Measurements from ENCODE around the gene RALGAPA1.
A peak's percentile ranks its signal among the peaks of the same experiment; 100 is the strongest.

The RALGAPA1 gene

GRCh38 chr14:35549551-35549950, 259.5 kb downstream of the RALGAPA1 start:
- 100% methylated on average over 1 of the region's 4 CpGs; no CpG with 5 or more reads in 1 of the 2 experiments for WGBS, 2 experiments (ENCODE audit: insufficient coverage in 2 of 2)

GRCh38 chr14:35543006-35543405, 266.1 kb downstream of the RALGAPA1 start:
- no peaks in the 10 kb centered on the region for H3K9me3 ChIP-seq (ENCODE audit: control insufficient read depth, low read length)
- no peak overlapping the region for H3K4me3 ChIP-seq (ENCODE audit: extremely low read depth, insufficient read depth, low read length, poor library complexity, severe bottlenecking)
- H3K36me3 ChIP-seq (ENCODE audit: control insufficient read depth, insufficient read depth, low read length), result no peaks in the 10 kb centered on the region
- no peak overlapping the region for H3K27ac ChIP-seq (ENCODE audit: low read depth, low read length, severe bottlenecking)
- H3K4me1 ChIP-seq (ENCODE audit: control insufficient read depth, insufficient read depth, low read length, poor library complexity, severe bottlenecking), result no peaks in the 10 kb centered on the region
- 100% methylated on average over 1 of the region's 5 CpGs for WGBS, 2 experiments (ENCODE audit: insufficient coverage in 2 of 2)

More at GRCh38 chr14:35549551-35549950, 259.5 kb downstream of the RALGAPA1 start:
- H3K4me3 ChIP-seq (ENCODE audit: extremely low read depth, insufficient read depth, low read length, poor library complexity, severe bottlenecking), result no peak overlapping the region
- H3K9me3 ChIP-seq (ENCODE audit: control insufficient read depth, low read length), result no peaks in the 10 kb centered on the region
- no peaks in the 10 kb centered on the region for H3K36me3 ChIP-seq (ENCODE audit: control insufficient read depth, insufficient read depth, low read length)
- no peak overlapping the region for H3K27ac ChIP-seq (ENCODE audit: low read depth, low read length, severe bottlenecking)
- peaks cover 5% of the 10 kb centered on the region for H3K4me1 ChIP-seq (ENCODE audit: control insufficient read depth, insufficient read depth, low read length, poor library complexity, severe bottlenecking)

GRCh38 chr14:35539969-35540368, 269.1 kb downstream of the RALGAPA1 start:
- Histone ChIP-seq H3K9me3 (ENCODE audit: control insufficient read depth, low read length) (no peaks in the 10 kb centered on the region), H3K27ac (ENCODE audit: low read depth, low read length, severe bottlenecking) (no peak overlapping the region), H3K4me3 (ENCODE audit: extremely low read depth, insufficient read depth, low read length, poor library complexity, severe bottlenecking) (no peak overlapping the region), H3K4me1 (ENCODE audit: control insufficient read depth, insufficient read depth, low read length, poor library complexity, severe bottlenecking) (peaks cover 7% of the 10 kb centered on the region), H3K36me3 (ENCODE audit: control insufficient read depth, insufficient read depth, low read length) (no peaks in the 10 kb centered on the region)
- WGBS, 2 experiments (ENCODE audit: insufficient coverage in 2 of 2), result 80% methylated on average over 1 of the region's 2 CpGs; no CpG with 5 or more reads in 1 of the 2 experiments

GRCh38 chr14:35535483-35536112, 273.5 kb downstream of the RALGAPA1 start:
- Histone ChIP-seq H3K4me3 (ENCODE audit: extremely low read depth, insufficient read depth, low read length, poor library complexity, severe bottlenecking) (peak overlapping the region; percentile 14), H3K9me3 (ENCODE audit: control insufficient read depth, low read length) (no peaks in the 10 kb centered on the region), H3K4me1 (ENCODE audit: control insufficient read depth, insufficient read depth, low read length, poor library complexity, severe bottlenecking) (peaks cover 15% of the 10 kb centered on the region), H3K36me3 (ENCODE audit: control insufficient read depth, insufficient read depth, low read length) (no peaks in the 10 kb centered on the region), H3K27ac (ENCODE audit: low read depth, low read length, severe bottlenecking) (no peak overlapping the region)
- WGBS, 2 experiments (ENCODE audit: insufficient coverage in 2 of 2), result 6 to 9% methylated on average over 31 to 35 of the region's 37 CpGs

- H3K4me3 ChIP-seq (ENCODE audit: extremely low read depth, insufficient read depth, low read length, poor library complexity, severe bottlenecking), result peak overlapping the region; percentile 43
- peaks cover 15% of the 10 kb centered on the region for H3K4me1 ChIP-seq (ENCODE audit: control insufficient read depth, insufficient read depth, low read length, poor library complexity, severe bottlenecking)
- H3K9me3 ChIP-seq (ENCODE audit: control insufficient read depth, low read length), result no peaks in the 10 kb centered on the region
- 3 to 4% methylated on average over 34 to 54 of the region's 55 CpGs for WGBS, 2 experiments (ENCODE audit: insufficient coverage in 2 of 2)
- no peak overlapping the region for H3K27ac ChIP-seq (ENCODE audit: low read depth, low read length, severe bottlenecking)
- no peaks in the 10 kb centered on the region for H3K36me3 ChIP-seq (ENCODE audit: control insufficient read depth, insufficient read depth, low read length)
Observed at GRCh38 chr14:35534873-35535482, 274.1 kb downstream of the RALGAPA1 start.

- H3K27ac ChIP-seq (ENCODE audit: low read depth, low read length, severe bottlenecking), result no peak overlapping the region
- 2 to 3% methylated on average over 60 to 69 of the region's 77 CpGs for WGBS, 2 experiments (ENCODE audit: insufficient coverage in 2 of 2)
- H3K4me1 ChIP-seq (ENCODE audit: control insufficient read depth, insufficient read depth, low read length, poor library complexity, severe bottlenecking), result peaks cover 15% of the 10 kb centered on the region
- no peaks in the 10 kb centered on the region for H3K36me3 ChIP-seq (ENCODE audit: control insufficient read depth, insufficient read depth, low read length)
- H3K4me3 ChIP-seq (ENCODE audit: extremely low read depth, insufficient read depth, low read length, poor library complexity, severe bottlenecking), result peak overlapping the region; percentile 43
- no peaks in the 10 kb centered on the region for H3K9me3 ChIP-seq (ENCODE audit: control insufficient read depth, low read length)
Observed at GRCh38 chr14:35534208-35534872, 274.8 kb downstream of the RALGAPA1 start.

GRCh38 chr14:35533357-35534207, 275.5 kb downstream of the RALGAPA1 start, which contains the start of gene INSM2:
Gene INSM2, plus strand, starts transcription at chr14:35534164. Its CDS starts 89 bp downstream, at chr14:35534253.
- H3K27ac ChIP-seq (ENCODE audit: low read depth, low read length, severe bottlenecking), result no peak within 1 kb of the TSS
- WGBS, 2 experiments (ENCODE audit: insufficient coverage in 2 of 2), result 0% methylated on average over 45 to 97 of the region's 100 CpGs
- peak within 1 kb of the TSS; percentile 43 for H3K4me3 ChIP-seq (ENCODE audit: extremely low read depth, insufficient read depth, low read length, poor library complexity, severe bottlenecking)
- H3K36me3 ChIP-seq (ENCODE audit: control insufficient read depth, insufficient read depth, low read length), result no peaks in the 10 kb centered on the region
- H3K4me1 ChIP-seq (ENCODE audit: control insufficient read depth, insufficient read depth, low read length, poor library complexity, severe bottlenecking), result peaks cover 15% of the 10 kb centered on the region
- H3K9me3 ChIP-seq (ENCODE audit: control insufficient read depth, low read length), result no peaks in the 10 kb centered on the region

- WGBS, 2 experiments (ENCODE audit: insufficient coverage in 2 of 2), result 0% methylated on average over 1 of the region's 6 CpGs; no CpG with 5 or more reads in 1 of the 2 experiments
- Histone ChIP-seq H3K4me1 (ENCODE audit: control insufficient read depth, insufficient read depth, low read length, poor library complexity, severe bottlenecking) (peaks cover 15% of the 10 kb centered on the region), H3K36me3 (ENCODE audit: control insufficient read depth, insufficient read depth, low read length) (no peaks in the 10 kb centered on the region), H3K4me3 (ENCODE audit: extremely low read depth, insufficient read depth, low read length, poor library complexity, severe bottlenecking) (peak overlapping the region; percentile 43), H3K9me3 (ENCODE audit: control insufficient read depth, low read length) (no peaks in the 10 kb centered on the region), H3K27ac (ENCODE audit: low read depth, low read length, severe bottlenecking) (no peak overlapping the region)
Observed at GRCh38 chr14:35532783-35533356, 276.2 kb downstream of the RALGAPA1 start.

- peaks cover 15% of the 10 kb centered on the region for H3K4me1 ChIP-seq (ENCODE audit: control insufficient read depth, insufficient read depth, low read length, poor library complexity, severe bottlenecking)
- no peaks in the 10 kb centered on the region for H3K36me3 ChIP-seq (ENCODE audit: control insufficient read depth, insufficient read depth, low read length)
- H3K9me3 ChIP-seq (ENCODE audit: control insufficient read depth, low read length), result no peaks in the 10 kb centered on the region
- WGBS, 2 experiments (ENCODE audit: insufficient coverage in 2 of 2), result no CpG with 5 or more reads among the region's 1 CpG
- H3K27ac ChIP-seq (ENCODE audit: low read depth, low read length, severe bottlenecking), result no peak overlapping the region
- no peak overlapping the region for H3K4me3 ChIP-seq (ENCODE audit: extremely low read depth, insufficient read depth, low read length, poor library complexity, severe bottlenecking)
Observed at GRCh38 chr14:35531960-35532747, 276.9 kb downstream of the RALGAPA1 start.
